ENCODE measurements around the gene OR2T11. TPM values are rescaled to one million over a fixed set of nuclear protein-coding genes. Genes with fewer than 3 reads are reported as not detected.
"Not testable (repeated sequence)": the region's sequence is repeated elsewhere in the genome, so short reads cannot be mapped to it uniquely, and the experiment has no call there.

Gene OR2T11
- total RNA-seq, 2 experiments from 2014 or later, result not detected

- not testable (repeated sequence) for DNase-seq, H3K27ac Mint-ChIP-seq, H3K36me3 Mint-ChIP-seq
These were observed 1.7 kb upstream of the OR2T11 start for GRCh38 chr1:248636612-248637011.

DNA sequence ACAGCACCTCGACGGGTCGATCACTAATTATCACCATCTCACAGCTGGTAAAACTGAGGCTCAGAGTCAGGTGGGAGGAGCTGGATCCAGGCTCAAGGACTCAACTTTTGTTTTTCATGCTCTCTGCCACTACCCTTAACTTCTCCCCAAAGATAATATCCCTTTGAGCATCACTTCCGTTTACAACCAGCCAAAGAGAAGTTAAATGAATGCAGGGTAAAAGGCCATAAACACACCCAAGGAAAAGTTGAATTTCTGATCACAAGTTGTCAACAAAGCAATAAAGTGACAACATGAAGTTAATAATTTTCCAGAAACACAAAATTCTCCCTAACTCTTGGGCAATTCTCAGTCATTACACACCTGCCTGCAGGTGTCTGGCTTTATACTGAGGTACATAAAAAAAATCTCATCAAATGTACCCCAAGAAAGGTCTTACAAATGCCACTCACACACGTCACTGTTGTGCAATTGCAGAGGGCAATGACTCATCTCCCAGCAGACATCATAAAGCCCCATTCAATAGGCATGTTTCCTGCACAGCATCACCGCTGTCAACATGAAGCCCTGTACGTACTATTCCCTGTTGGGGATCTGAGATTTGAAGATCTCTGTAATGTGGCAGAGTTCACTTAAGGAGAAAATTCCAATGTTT lies 3.4 kb downstream of the OR2T11 start:
- DNase-seq, result no peak
- CTCF ChIA-PET, result interaction anchor here (1.2 kb wide), 1 partner anchor 10 kb away, joined by 4 read pairs; no protein-coding TSS in a partner anchor
- intact Hi-C loops (cut with micrococcal nuclease), result no loop called here

More at GRCh38 chr1:248636612-248637011, 1.7 kb upstream of the OR2T11 start:
- POLR2A ChIA-PET; H3K4me3 Mint-ChIP-seq; H3K9me3 Mint-ChIP-seq; CTCF ChIA-PET; intact Hi-C loops (cut with micrococcal nuclease); H3K4me1 Mint-ChIP-seq (ENCODE audit: low read depth); H3K27me3 Mint-ChIP-seq: not testable (repeated sequence)

DNA sequence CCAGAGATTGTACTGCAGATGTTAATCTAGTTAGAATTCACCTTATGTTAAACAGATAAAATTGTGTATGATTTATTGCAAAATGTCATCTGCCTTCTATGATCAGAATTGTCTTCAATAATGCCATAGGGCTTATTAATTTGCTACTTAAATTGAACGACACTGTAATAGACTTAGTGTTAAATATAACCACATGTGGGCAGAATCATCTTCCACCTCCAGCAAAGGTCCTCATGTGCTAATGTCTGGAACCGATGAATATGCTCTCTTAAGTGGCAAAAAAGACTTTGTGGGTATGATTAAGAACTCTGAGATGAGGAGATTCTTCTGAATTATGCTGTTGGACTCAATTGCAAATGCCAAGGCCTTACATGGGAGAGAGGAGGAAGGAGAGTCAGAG lies 4.3 kb downstream of the OR2T11 start:
- Mint-ChIP-seq H3K4me1 (ENCODE audit: low read depth) (no peaks in the 10 kb centered on the region), H3K4me3 (no peak overlapping the region), H3K36me3 (no peaks in the 10 kb centered on the region), H3K27ac (no peak overlapping the region), H3K9me3 (no peaks in the 10 kb centered on the region), H3K27me3 (no peaks in the 10 kb centered on the region)
- DNase-seq, result no peak
- intact Hi-C loops (cut with micrococcal nuclease), result no loop called here
- ChIA-PET POLR2A (no interaction called here), CTCF (interaction anchor here (1.2 kb wide), 1 partner anchor 9 kb away, joined by 4 read pairs; no protein-coding TSS in a partner anchor)

More for the DNA sequence above, 3.4 kb downstream of the OR2T11 start:
- H3K27ac Mint-ChIP-seq, result no peak overlapping the region
- no peaks in the 10 kb centered on the region for H3K36me3 Mint-ChIP-seq
- H3K9me3 Mint-ChIP-seq, result no peaks in the 10 kb centered on the region
- no peaks in the 10 kb centered on the region for H3K4me1 Mint-ChIP-seq (ENCODE audit: low read depth)
- H3K4me3 Mint-ChIP-seq, result no peak overlapping the region
- POLR2A ChIA-PET, result no interaction called here
- H3K27me3 Mint-ChIP-seq, result no peaks in the 10 kb centered on the region

DNA sequence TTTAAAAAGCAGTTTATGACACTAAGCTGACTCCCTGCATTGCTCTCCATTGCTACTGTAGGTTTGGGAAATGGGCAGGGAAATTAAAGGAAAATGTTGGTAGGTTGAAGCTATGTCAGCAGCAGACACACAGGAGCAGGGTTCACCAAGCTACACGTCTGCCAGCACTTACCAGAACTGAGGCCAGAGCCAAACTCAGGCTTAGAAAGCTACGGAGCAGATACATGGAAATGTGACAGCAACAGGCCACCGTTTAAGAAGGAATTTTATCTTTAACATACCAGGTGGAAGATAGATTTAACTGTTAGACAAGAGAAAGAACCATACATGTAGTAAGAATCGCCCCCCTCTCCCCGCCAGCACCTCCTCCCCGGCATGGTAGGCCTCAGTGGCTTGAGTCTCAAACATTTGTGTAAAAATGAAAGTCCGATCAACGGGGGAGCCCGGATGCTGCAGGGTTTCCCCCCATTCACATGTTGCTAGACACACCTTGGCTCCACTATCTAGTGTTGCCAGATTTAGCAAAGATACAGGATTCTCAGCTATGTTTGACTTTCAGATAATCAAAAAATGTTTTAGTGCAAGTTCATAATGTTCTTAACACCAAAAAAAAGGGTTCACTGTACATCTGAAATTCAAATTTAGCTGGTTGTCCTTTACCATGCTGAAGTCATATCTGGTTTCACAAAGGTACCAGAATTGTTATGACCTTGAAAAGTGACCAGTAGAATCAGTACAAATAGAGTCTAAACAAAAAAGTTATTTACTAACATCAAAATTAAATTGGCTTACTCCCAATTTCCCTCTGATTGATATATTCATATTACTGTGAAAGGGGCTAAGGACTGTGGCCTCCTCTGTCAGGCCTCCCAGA lies 6.7 kb downstream of the OR2T11 start:
- ChIA-PET POLR2A (no interaction called here), CTCF (interaction anchor here (1.5 kb wide), 1 partner anchor 9 kb away, joined by 6 read pairs; no protein-coding TSS in a partner anchor)
- Mint-ChIP-seq H3K4me3 (no peak overlapping the region), H3K4me1 (ENCODE audit: low read depth) (no peaks in the 10 kb centered on the region), H3K9me3 (no peaks in the 10 kb centered on the region), H3K36me3 (no peaks in the 10 kb centered on the region), H3K27me3 (no peaks in the 10 kb centered on the region), H3K27ac (no peak overlapping the region)
- no peak for DNase-seq
- intact Hi-C loops (cut with micrococcal nuclease), result no loop called here

- H3K27me3 Mint-ChIP-seq, result no peaks in the 10 kb centered on the region
- DNase-seq, result no peak
- no peaks in the 10 kb centered on the region for H3K4me1 Mint-ChIP-seq (ENCODE audit: low read depth)
- CTCF ChIA-PET, result interaction anchor here (7.1 kb wide), 1 partner anchor 180 kb away, joined by 46 read pairs; no protein-coding TSS in a partner anchor
- no peak overlapping the region for H3K27ac Mint-ChIP-seq
- intact Hi-C loops (cut with micrococcal nuclease), result no loop called here
- H3K4me3 Mint-ChIP-seq, result no peak overlapping the region
- no peaks in the 10 kb centered on the region for H3K36me3 Mint-ChIP-seq
- no peaks in the 10 kb centered on the region for H3K9me3 Mint-ChIP-seq
- POLR2A ChIA-PET, result no interaction called here
These were observed 8.9 kb downstream of the OR2T11 start for GRCh38 chr1:248625971-248626370.

GRCh38 chr1:248625166-248625565 lies 9.7 kb downstream of the OR2T11 start:
- intact Hi-C loops (cut with micrococcal nuclease), result no loop called here
- Mint-ChIP-seq H3K4me3 (no peak overlapping the region), H3K27me3 (no peaks in the 10 kb centered on the region), H3K9me3 (no peaks in the 10 kb centered on the region), H3K4me1 (ENCODE audit: low read depth) (no peaks in the 10 kb centered on the region), H3K27ac (no peak overlapping the region), H3K36me3 (no peaks in the 10 kb centered on the region)
- CTCF ChIA-PET, result interaction anchor here (7.1 kb wide), 1 partner anchor 181 kb away, joined by 46 read pairs; no protein-coding TSS in a partner anchor
- DNase-seq, result no peak
- POLR2A ChIA-PET, result no interaction called here

GRCh38 chr1:248622570-248623001 lies 12.3 kb downstream of the OR2T11 start:
- intact Hi-C loops (cut with micrococcal nuclease), result loop anchor here (1.0 kb wide), 2 partner anchors 64 to 185 kb away; no protein-coding TSS in a partner anchor
- Mint-ChIP-seq H3K36me3 (no peaks in the 10 kb centered on the region), H3K27ac (no peak overlapping the region), H3K4me1 (ENCODE audit: low read depth) (peaks cover 2% of the 10 kb centered on the region), H3K9me3 (no peaks in the 10 kb centered on the region), H3K4me3 (no peak overlapping the region), H3K27me3 (no peaks in the 10 kb centered on the region)
- POLR2A ChIA-PET, result no interaction called here
- no peak for DNase-seq
- CTCF ChIA-PET, result interaction anchor here (0.7 to 7.1 kb wide), 9 partner anchors 8 to 202 kb away, joined by 3 to 46 read pairs (median 4); no protein-coding TSS in a partner anchor

DNA sequence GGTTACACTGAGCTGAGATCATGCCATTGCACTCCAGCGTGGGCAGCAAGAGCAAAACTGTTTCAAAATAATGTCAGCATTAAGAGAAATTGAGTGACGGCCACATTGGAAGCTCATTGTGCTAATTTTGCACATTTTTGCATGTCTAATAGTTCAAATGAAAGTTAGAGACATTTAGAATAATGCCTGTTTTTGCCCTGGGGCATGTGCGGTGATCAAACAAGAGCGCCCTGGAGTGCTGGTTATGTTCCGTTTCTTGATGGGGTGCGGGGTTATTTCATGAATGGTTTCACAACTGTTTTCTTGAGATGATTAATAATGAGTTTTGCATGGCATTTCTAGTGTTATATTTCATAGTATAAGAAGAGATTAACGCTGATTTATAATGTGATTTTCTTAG lies 13.1 kb downstream of the OR2T11 start:
- DNase-seq, result no peak
- CTCF ChIA-PET, result interaction anchor here (1.5 to 7.1 kb wide), 4 partner anchors 8 to 184 kb away, joined by 4 to 46 read pairs (median 4); no protein-coding TSS in a partner anchor
- intact Hi-C loops (cut with micrococcal nuclease), result loop anchor here (1.0 kb wide), 2 partner anchors 65 to 186 kb away; no protein-coding TSS in a partner anchor
- Mint-ChIP-seq H3K4me3 (no peak overlapping the region), H3K27me3 (no peaks in the 10 kb centered on the region), H3K27ac (no peak overlapping the region), H3K9me3 (no peaks in the 10 kb centered on the region), H3K36me3 (no peaks in the 10 kb centered on the region), H3K4me1 (ENCODE audit: low read depth) (peaks cover 2% of the 10 kb centered on the region)
- POLR2A ChIA-PET, result no interaction called here

- Mint-ChIP-seq H3K4me3 (no peak overlapping the region), H3K9me3 (no peaks in the 10 kb centered on the region), H3K4me1 (ENCODE audit: low read depth) (peaks cover 3% of the 10 kb centered on the region), H3K27ac (no peak overlapping the region), H3K36me3 (no peaks in the 10 kb centered on the region), H3K27me3 (no peaks in the 10 kb centered on the region)
- intact Hi-C loops (cut with micrococcal nuclease), result no loop called here
- DNase-seq, result peak; percentile 71
- CTCF ChIA-PET, result interaction anchor here (1.2 to 7.1 kb wide), 4 partner anchors 10 to 187 kb away, joined by 3 to 46 read pairs (median 6); no protein-coding TSS in a partner anchor
- POLR2A ChIA-PET, result no interaction called here
These were observed 16.0 kb downstream of the OR2T11 start for GRCh38 chr1:248618878-248619277.

GRCh38 chr1:248618119-248618518 lies 16.8 kb downstream of the OR2T11 start:
- Mint-ChIP-seq H3K4me1 (ENCODE audit: low read depth) (peaks cover 10% of the 10 kb centered on the region), H3K27me3 (no peaks in the 10 kb centered on the region), H3K27ac (no peak overlapping the region), H3K9me3 (no peaks in the 10 kb centered on the region), H3K36me3 (no peaks in the 10 kb centered on the region), H3K4me3 (no peak overlapping the region)
- DNase-seq, result no peak
- intact Hi-C loops (cut with micrococcal nuclease), result no loop called here
- ChIA-PET CTCF (interaction anchor here (0.6 to 1.4 kb wide), 3 partner anchors 24 to 301 kb away, joined by 3 read pairs; no protein-coding TSS in a partner anchor), POLR2A (no interaction called here)

DNA sequence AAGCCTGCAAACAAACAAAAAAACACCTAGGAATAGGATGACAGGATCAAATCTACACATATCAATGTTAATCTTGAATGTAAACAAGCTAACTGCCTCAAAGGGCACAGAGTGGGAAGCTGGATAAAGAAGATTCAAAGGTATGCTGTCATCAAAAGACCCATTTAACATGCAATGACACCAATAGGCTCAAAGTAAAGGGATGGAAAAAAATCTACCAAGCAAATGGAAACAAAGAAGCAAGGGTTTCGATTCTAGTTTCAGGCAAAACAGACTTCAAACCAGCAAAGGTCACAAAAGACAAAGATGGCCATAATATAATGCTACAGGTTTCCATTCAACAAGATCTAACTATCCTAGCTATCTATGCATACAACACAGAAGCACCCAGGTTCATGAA lies 21.1 kb downstream of the OR2T11 start:
- Mint-ChIP-seq H3K4me1 (ENCODE audit: low read depth) (peaks cover 11% of the 10 kb centered on the region), H3K9me3 (no peaks in the 10 kb centered on the region), H3K27me3 (peaks cover 2% of the 10 kb centered on the region), H3K27ac (peak overlapping the region; percentile 47), H3K4me3 (no peak overlapping the region), H3K36me3 (no peaks in the 10 kb centered on the region)
- ChIA-PET POLR2A (no interaction called here), CTCF (interaction anchor here (0.5 to 1.4 kb wide), 2 partner anchors 9 to 54 kb away, joined by 3 to 4 read pairs; no protein-coding TSS in a partner anchor)
- no peak for DNase-seq
- intact Hi-C loops (cut with micrococcal nuclease), result no loop called here

GRCh38 chr1:248611883-248612414 lies 22.9 kb downstream of the OR2T11 start:
- DNase-seq, result peak; percentile 30
- Mint-ChIP-seq H3K9me3 (no peaks in the 10 kb centered on the region), H3K27me3 (peaks cover 2% of the 10 kb centered on the region), H3K4me1 (ENCODE audit: low read depth) (peaks cover 11% of the 10 kb centered on the region), H3K36me3 (no peaks in the 10 kb centered on the region), H3K4me3 (no peak overlapping the region), H3K27ac (no peak overlapping the region)
- CTCF ChIA-PET, result interaction anchor here (0.9 to 1.0 kb wide), 2 partner anchors 11 to 206 kb away, joined by 3 read pairs; no protein-coding TSS in a partner anchor
- POLR2A ChIA-PET, result no interaction called here
- intact Hi-C loops (cut with micrococcal nuclease), result loop anchor here (1.0 kb wide), 1 partner anchor 208 kb away; no protein-coding TSS in a partner anchor

Measured in activated CD4-positive, alpha-beta memory T cell treated with anti-CD3 and anti-CD28 coated beads for 36 hours (primary cell).